GM23338 (cell line): Measurements from ENCODE around the gene GAGE1.
"Not testable (repeated sequence)": the region's sequence is repeated elsewhere in the genome, so short reads cannot be mapped to it uniquely, and the experiment has no call there.

Source experiments
- ETS1 ChIP-seq: IDR thresholded peaks from 2 replicates; pipeline ENCODE4 v1.6.1; 2016; ENCODE audit warnings: antibody characterized with exemption
- EZH2 ChIP-seq: fragments of 200-600 bp; sonication (generic); IDR thresholded peaks from one replicate; pipeline ENCODE4 v1.8.0; 2017; ENCODE audit warnings: antibody characterized with exemption, mild to moderate bottlenecking, low read depth; ENCODE audit not compliant: unreplicated experiment
- EZH2phosphoT487 ChIP-seq: fragments of 200-600 bp; sonication (generic); IDR thresholded peaks from one replicate; pipeline ENCODE4 v1.8.1; 2018; ENCODE audit warnings: antibody characterized with exemption; ENCODE audit not compliant: unreplicated experiment
- JUNB ChIP-seq: IDR thresholded peaks from one replicate; pipeline ENCODE4 v1.6.1; 2016; ENCODE audit warnings: antibody characterized with exemption; ENCODE audit not compliant: unreplicated experiment
- NANOG ChIP-seq: IDR thresholded peaks from 2 replicates; pipeline ENCODE4 v1.6.1; 2016; ENCODE audit warnings: antibody characterized with exemption, borderline replicate concordance
- POLR2AphosphoS5 ChIP-seq: IDR thresholded peaks from 2 replicates; pipeline ENCODE4 v1.6.1; 2016; ENCODE audit warnings: antibody characterized with exemption, low read depth
- TF ChIP-seq, protein P1 (sequence below), 2 experiments: fragments of 200-600 bp in 1 of 2; sonication (generic) in 1 of 2; conservative IDR thresholded peaks; 2 replicates each; pipeline versions ENCODE4 v1.5.1 to v1.6.1; 2016 to 2017; ENCODE audit warnings: antibody characterized with exemption in 2 of 2, low read depth in 2 of 2, mild to moderate bottlenecking in 2 of 2, moderate library complexity in 1 of 2
- TF ChIP-seq, protein P2 (sequence below): IDR thresholded peaks from one replicate; pipeline ENCODE4 v1.6.1; 2018; ENCODE audit warnings: antibody characterized with exemption; ENCODE audit not compliant: unreplicated experiment

DNA sequence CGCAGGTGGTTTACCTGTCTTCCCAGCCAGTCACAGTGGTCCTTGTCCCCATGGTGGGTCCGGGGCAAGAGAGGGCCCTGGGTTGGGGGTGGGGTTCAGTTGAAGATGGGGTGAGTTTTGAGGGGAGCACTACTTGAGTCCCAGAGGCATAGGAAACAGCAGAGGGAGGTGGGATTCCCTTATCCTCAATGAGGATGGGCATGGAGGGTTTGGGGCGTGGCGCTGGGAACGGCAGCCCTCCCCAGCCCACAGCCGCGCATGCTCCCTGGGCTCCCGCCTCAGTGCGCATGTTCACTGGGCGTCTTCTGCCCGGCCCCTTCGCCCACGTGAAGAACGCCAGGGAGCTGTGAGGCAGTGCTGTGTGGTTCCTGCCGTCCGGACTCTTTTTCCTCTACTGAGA lies 38.3 kb upstream of the GAGE1 start, which contains the start of gene GAGE12F:
- TF ChIP-seq, protein P1, sequence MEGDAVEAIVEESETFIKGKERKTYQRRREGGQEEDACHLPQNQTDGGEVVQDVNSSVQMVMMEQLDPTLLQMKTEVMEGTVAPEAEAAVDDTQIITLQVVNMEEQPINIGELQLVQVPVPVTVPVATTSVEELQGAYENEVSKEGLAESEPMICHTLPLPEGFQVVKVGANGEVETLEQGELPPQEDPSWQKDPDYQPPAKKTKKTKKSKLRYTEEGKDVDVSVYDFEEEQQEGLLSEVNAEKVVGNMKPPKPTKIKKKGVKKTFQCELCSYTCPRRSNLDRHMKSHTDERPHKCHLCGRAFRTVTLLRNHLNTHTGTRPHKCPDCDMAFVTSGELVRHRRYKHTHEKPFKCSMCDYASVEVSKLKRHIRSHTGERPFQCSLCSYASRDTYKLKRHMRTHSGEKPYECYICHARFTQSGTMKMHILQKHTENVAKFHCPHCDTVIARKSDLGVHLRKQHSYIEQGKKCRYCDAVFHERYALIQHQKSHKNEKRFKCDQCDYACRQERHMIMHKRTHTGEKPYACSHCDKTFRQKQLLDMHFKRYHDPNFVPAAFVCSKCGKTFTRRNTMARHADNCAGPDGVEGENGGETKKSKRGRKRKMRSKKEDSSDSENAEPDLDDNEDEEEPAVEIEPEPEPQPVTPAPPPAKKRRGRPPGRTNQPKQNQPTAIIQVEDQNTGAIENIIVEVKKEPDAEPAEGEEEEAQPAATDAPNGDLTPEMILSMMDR (conservative IDR thresholded peaks at IDR 0.05; ENCODE audit: low read depth in 2 of 2): not testable (repeated sequence)
- TF ChIP-seq, protein P2, sequence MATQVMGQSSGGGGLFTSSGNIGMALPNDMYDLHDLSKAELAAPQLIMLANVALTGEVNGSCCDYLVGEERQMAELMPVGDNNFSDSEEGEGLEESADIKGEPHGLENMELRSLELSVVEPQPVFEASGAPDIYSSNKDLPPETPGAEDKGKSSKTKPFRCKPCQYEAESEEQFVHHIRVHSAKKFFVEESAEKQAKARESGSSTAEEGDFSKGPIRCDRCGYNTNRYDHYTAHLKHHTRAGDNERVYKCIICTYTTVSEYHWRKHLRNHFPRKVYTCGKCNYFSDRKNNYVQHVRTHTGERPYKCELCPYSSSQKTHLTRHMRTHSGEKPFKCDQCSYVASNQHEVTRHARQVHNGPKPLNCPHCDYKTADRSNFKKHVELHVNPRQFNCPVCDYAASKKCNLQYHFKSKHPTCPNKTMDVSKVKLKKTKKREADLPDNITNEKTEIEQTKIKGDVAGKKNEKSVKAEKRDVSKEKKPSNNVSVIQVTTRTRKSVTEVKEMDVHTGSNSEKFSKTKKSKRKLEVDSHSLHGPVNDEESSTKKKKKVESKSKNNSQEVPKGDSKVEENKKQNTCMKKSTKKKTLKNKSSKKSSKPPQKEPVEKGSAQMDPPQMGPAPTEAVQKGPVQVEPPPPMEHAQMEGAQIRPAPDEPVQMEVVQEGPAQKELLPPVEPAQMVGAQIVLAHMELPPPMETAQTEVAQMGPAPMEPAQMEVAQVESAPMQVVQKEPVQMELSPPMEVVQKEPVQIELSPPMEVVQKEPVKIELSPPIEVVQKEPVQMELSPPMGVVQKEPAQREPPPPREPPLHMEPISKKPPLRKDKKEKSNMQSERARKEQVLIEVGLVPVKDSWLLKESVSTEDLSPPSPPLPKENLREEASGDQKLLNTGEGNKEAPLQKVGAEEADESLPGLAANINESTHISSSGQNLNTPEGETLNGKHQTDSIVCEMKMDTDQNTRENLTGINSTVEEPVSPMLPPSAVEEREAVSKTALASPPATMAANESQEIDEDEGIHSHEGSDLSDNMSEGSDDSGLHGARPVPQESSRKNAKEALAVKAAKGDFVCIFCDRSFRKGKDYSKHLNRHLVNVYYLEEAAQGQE: not testable (repeated sequence)
- TF ChIP-seq EZH2, JUNB, EZH2phosphoT487, NANOG, POLR2AphosphoS5, ETS1: not testable (repeated sequence)
